Astrocyte of the hippocampus (primary cell): ENCODE results near the gene DLG2.

Source experiments
- DNase-seq: peaks from one replicate; pipeline ENCODE4 v3.0.0; 2011; ENCODE audit warnings: low read depth, low spot score

DLG2 gene

GRCh38 chr11:84022695-84023094, 1604.4 kb downstream of the DLG2 start:
- no peak for DNase-seq

GRCh38 chr11:84022201-84022600, 1604.9 kb downstream of the DLG2 start:
- DNase-seq = peak; percentile 25

DNA sequence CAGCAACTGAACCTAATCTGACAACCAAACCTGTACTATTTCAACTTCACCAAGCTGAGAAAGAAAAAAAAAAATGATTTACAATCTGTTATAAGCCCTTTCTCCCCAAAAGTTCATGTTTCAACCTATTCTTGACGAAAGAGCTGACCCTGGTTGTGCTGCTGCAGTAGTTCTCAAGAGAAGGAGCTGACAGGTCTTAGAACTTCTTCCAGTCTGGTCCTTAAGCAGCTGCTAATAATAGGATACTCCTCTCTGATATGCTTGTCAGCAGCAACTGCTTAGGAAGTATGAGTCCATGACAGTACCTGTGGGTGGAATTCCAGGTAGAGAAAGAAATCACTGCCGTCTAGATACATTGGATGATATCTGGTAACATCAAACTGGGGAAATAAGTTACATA, 1605.9 kb downstream of the DLG2 start:
- DNase-seq = no peak

GRCh38 chr11:84019571-84020194, 1607.5 kb downstream of the DLG2 start:
- DNase-seq = peak; percentile 83

DNA sequence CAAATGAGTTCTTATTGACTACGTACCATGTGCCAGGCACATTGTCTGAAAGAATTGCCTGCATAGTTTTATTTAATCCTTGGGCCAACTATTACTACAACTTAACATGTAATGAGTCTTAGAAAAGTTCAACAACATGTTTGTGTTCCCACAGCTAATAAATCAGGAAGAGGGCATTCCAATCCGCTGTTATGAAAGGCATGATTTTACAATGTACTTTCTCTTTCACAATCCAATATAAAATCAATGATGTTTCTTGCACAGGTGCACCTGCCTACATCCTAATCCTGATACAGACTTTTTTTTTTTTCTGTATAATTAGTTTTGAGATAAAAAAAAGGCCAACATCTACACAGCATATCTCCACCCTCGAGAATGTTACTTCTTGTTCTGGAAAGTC, 1612.6 kb downstream of the DLG2 start:
- DNase-seq = no peak

GRCh38 chr11:84012171-84012826, 1614.8 kb downstream of the DLG2 start:
- peak; percentile 17 for DNase-seq

DNA sequence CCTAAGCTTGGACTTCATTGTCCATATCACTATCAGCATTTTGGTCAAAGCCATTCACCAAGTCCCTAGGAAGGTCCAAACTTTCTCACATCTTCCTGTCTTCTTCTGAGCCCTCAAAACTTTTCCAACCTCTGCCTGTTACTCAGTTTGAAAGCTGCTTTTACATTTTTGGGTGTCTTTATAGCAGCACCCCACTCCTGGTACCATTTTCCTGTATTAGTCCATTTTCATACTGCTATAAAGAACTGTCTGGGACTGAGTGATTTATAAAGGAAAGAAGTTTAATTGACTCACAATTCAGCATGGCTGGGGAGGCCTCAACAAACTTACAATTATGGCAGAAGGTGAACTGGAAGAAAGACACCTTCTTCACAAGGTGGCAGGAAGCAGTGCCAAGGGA, 1624.0 kb downstream of the DLG2 start:
- DNase-seq = no peak

DNA sequence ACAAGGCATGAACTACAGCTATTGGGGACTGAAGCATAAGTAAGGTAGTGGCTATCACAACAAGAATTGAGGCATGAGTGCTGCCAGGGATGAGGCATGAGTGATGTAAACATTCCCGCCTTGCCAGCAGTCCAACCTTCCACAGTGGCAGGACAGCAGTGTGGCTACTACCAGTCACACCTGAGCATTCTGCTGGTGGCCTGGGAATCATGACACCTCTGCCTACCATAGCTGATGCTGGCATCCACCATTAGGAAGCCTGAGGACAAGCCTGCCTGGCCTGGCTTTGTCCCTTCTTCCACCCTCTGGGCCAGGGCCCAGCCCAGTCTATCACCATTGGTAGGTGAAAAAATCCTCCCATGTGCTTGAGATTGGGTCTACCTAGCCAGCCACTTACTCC, 1628.2 kb downstream of the DLG2 start:
- no peak for DNase-seq

- no peak for DNase-seq
These were observed 1636.9 kb downstream of the DLG2 start for GRCh38 chr11:83990160-83990733.

DNA sequence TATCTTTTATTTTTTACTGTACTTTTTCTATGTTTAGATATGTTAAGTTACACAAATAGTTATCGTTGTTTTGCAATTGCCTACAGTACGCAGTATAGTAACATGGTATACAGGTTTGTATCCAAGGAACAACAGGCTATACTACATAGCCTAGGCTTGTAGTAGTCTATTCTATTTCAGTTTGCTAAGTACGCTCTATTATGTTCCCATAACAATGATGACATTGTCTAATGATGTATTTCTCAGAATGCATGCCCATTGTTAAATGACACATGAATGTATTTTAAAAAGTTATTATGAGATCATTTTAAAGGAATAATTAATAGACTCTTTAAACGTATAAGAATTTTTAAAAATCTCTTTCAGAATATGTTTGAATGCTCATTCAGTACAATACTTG, 1644.3 kb downstream of the DLG2 start:
- DNase-seq = no peak

DNA sequence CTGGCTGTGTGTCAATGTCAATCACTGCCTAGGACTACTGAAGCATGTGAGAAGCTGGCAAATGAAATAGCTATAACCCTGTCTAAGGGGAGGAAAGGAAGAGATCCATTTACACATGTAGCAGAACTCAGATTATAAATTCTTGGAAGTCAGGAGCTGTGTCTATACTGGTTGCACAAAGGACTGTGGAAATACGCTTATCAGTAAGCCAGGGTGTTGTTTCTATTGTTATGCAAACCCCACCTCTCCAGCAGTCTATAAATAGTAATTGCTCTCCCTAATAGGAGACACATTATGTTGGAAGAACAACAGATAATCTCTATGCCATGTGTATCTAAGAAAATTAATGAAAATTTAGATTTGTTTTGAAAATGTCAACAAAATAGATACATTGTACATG, 1647.6 kb downstream of the DLG2 start:
- DNase-seq = no peak

- DNase-seq = no peak
These were observed 1648.2 kb downstream of the DLG2 start for GRCh38 chr11:83978942-83979341.

DNA sequence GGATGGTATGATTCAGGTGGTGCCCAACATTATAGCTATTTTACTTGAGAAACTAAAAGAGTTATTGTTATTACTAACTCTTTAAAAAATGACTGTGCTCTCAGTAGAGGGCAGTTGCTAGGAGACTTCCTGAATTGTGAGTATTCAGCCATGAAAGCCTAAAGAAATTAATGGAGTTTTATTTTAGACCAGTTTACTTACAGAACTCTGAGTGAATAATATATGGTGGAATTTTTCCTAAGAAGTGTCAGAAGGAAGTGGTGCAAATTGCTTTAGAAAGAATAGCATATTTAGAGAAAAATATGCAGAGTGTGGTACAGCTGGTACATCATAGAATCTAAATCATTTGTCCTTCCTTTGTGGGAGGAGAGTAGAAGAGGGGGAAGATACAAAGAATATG, 1651.1 kb downstream of the DLG2 start:
- DNase-seq = peak; percentile 11

- no peak for DNase-seq
These were observed 1654.6 kb downstream of the DLG2 start for GRCh38 chr11:83972536-83972935.

DNA sequence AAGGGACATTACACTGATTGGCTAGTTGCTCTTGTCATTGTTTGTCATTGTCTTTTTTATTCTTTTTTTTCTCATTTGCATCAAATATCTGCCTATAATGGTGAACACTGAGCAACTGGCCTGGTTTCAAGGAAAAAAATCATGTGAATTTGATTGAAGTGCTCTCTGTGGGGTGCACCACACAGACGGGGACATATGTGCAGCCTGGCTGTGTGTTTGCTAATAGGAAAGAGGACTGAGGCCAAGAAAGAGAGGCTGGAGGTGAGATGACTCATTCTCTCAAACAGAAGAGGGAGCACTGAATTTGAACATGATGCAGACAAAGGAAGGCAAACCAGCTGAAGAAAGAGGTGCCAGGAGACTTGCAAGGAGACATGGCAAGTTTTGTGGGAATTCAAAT, 1656.1 kb downstream of the DLG2 start:
- peak; percentile 73 for DNase-seq

- no peak for DNase-seq
These were observed 1657.0 kb downstream of the DLG2 start for GRCh38 chr11:83970061-83970671.

DNA sequence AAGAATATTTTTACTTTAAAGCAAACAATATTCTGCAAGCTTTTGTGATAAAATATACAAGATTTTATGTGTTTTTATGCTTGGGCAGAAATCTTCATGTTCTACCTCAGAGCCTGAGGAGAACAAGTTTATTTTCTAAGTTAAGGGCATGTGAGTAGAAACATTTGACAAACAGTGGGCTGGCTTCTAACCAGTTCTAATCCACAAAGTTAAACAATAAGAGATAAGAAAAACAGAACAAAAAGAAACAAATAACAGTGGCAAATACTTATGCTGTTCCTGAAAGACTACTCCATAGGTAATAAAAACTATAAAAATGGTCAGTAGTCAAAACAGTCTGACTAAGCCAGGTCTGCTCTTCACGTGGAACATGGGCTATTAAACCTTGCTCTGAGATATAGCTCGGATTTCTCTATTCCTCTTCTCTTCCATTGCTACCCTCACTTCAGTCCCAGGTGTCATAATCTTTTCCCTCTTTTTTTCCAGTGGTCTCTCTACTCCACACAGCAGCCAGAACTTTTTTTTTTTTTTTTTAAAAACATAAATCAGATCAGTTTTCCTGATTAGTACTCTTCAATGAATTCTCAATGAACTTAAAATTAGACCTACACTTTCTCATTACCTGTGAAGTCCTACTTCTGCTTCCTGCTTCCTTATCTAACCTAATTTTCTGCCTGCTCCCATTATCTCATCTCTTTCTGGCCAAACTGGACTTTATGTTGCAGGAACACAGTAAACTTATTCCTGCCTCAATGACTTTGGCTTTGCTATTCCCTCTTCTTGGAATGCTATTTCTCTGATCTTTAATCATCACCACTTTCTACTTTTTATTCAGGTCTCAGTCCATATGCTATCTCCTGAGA, 1669.9 kb downstream of the DLG2 start:
- DNase-seq = peak; percentile 38

DNA sequence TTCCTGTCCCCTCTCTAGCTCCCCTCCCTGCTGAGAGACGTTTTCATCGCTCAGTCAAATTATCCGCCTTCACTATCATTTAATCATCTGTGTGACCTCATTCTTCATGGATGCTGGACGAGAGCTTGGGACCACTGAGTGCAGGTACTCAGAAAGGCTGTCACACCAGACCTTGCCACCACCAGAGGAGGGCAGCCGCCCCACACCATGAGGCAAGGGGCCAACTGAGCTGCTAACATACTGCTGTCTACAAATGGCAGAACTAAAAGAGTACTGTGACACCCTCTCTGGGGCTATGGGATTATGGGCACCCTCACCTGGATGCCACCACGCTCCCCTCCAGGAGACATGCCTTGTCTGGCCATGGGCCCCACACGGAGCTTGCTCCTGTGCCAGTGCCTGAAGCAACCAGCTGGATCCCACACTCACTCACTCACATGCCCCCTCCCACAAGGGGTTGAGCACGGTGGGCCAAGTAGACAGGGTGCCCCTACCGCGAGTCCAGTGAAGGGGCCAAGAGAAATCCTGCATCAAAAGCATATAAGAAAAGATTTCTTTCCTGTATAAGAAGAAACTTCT, 1670.9 kb downstream of the DLG2 start:
- no peak for DNase-seq

GRCh38 chr11:83954780-83955179, 1672.4 kb downstream of the DLG2 start:
- DNase-seq = no peak

DNA sequence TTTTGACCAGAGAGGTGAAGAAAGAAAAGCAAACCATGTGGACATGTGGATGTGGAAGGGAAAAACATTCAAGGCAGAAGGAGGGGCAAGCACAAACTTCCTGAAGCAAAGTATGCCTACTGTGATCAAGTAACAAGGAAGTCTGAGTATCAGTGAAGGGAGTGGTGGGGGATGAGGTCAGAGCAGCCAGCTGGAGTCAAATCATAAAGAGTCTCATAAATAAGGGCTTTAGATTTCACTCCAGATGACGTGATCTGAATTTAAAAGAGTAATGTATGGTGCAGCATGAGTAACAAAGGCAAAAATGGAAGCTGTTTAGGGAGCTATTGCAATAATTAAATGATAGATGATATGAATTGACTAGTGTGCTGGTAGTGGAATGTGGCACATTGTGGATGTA, 1675.6 kb downstream of the DLG2 start:
- no peak for DNase-seq

DNA sequence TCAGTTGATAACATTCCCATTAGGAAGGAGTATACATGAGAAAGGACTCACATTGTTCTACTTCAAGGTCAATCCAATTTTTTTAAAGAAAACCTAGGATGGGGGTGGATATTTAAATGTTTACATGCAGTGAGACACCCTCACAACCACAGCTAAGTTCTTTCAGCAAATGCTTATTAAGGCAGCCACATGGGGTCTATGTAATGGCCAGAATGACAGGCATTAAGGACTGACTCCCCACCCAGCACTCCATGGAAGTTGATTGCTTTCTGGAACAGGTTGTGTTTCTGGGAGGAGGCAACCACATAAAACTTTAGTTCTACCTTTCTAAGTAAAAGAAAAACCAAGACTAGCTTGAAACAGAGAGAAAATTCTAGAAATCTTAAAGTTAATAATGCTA, 1678.9 kb downstream of the DLG2 start:
- DNase-seq = no peak

DNA sequence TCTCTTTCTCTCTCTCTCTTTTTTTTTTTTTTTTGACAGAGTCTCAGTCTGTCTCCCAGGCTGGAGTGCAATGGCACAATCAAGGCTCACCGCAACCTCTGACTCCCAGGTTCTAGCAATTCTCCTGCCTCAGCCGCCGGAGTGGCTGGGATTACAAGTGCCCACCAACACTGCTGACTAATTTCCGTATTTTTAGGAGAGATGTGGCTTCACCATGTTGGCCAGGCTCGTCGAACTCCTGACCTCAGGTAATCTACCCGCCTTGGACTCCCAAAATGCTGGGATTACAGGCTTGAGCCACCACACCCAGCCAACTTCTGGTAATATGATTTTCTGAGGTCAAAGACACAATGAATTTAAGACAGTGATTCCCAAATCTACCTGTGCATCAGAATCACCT, 1681.2 kb downstream of the DLG2 start:
- DNase-seq = no peak
